NCI-H774 (cell line): ENCODE measurements around the gene LRMDA.
A peak's percentile ranks its signal among the peaks of the same experiment; 100 is the strongest.

ENCODE experiments used
- DNase-seq: peaks from one replicate; lab custom pipeline; 2025; lab: John Stamatoyannopoulos, UW

Gene LRMDA

DNA sequence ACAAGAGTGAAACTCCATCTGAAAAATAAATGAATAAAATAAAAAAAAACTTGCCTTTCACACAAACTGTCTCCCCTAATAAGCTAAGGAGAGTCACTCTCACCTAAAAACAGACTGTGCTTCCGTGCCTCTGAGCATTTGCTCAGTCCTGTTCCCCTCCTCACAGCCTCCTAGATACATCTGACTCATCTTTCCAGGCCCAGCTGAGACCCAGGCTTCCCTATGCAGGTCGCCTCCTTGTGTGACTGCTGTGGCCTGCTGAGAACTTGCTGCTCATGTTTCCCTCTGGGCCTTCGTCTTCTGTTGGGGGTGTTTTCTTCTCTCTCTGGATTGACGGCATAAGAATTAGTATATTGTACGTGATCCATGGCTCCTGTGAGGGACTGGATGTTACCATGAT lies 777.7 kb downstream of the LRMDA start:
- no peak for DNase-seq

DNA sequence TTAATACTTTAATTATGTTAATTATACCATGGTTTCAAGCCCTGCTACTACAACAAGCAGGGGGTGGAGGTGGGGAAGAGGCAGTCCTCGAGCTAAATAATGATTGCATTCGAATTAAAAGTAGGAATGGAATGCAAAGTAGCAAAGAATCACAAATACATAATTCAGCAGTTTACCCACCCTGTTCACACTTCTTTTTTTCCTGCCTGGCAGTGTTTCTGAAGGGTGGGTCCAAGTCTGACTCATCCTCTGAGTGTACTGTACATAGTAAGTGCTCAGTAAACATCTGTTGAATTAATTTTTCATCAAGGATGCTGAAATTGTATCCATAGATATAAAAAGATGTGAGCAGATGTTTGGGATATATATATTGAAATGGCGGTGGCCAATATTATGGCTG lies 778.8 kb downstream of the LRMDA start:
- DNase-seq, result no peak

DNA sequence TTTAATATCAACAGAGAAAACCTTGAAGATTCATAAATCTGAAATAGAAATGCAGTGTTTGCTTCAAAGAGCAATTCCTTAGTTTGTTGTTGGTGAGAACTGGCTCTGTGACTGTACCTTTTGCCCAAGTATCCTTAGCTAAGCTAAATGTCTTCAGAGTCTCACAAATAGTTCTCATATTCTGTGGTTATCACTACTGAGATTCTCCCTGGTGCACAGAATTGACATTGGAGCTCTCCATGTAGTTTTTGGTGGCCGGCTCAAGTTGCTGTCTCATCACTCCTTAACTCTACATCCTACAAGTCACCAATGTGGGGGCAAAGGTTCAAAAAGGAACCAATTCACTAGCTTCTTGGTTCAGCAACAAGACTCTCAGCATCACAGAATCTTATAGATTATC lies 780.3 kb downstream of the LRMDA start:
- no peak for DNase-seq

DNA sequence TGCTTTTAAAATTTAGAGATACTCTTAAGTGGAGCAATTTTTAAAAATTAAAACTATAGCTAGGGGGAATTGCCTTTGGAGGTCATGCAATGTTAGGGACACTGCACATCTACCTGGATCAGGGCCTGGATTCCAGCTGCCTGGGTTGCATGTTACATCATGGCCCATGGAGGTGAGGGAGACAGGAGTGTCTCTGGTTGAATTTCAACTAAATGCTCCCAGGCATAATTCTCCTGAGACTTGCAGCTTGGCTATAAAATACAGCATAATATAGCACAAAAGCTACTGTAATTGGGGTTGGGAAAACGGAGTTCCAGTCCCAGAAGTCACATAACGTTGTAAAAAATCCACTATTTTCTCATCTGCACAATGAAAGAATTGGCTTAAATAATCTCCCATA lies 782.5 kb downstream of the LRMDA start:
- DNase-seq, result no peak

DNA sequence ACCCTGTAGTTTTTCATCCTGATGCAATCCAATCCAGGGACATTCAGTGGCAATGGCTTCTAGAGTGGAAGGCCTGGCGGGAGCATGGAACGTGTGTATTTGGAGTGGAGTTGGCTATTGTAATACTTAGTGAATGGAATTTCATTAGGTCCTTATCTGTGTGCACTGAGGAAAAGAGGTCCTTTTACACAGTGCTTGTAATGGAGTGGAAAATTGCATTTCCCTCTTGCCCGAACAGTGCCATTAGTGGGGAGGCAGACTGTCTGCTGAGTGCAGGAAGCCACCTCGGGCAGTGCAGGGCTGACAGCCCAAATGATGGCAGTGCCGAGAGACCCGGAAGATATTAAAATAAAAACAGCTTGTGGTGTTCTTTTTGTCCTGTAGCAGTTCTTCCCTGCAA lies 786.6 kb downstream of the LRMDA start:
- DNase-seq, result no peak

DNA sequence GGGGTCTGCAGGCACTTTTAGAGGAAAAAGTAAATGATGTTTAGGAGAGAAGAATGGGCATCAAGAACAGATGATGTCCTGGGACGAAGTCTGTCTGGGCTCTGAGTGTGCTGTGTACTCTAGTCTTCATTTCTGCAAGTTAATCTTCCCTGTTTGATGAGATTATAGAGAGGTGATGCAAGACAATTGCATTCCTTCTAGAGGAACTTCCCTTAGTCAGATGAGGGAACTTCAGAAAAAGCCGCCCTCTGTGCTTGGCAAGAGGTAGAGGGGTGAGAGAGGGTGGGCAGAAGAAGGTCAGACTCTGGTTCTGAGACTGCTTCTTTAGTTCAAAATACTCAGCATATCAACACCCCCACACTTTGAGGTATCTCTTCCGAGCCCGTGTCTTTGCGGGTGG lies 797.9 kb downstream of the LRMDA start:
- DNase-seq, result no peak

DNA sequence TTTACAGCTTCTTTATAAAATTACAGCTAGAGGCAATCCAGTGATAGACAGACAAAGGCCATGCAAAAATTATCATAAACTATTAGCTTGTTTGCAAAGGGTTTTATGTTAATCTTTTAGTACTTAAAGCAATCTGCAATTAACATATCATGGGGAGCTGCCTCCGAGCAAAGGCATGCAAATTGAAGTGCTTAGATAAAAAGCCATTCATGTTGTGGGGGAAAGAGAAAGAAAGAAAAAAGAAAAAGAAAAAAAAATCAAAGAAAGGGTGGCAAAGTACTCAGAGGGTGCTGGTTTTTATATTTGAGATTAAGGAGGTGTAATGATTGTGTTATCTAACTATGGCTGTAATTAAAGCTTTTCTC lies 799.5 kb downstream of the LRMDA start:
- DNase-seq, result no peak

DNA sequence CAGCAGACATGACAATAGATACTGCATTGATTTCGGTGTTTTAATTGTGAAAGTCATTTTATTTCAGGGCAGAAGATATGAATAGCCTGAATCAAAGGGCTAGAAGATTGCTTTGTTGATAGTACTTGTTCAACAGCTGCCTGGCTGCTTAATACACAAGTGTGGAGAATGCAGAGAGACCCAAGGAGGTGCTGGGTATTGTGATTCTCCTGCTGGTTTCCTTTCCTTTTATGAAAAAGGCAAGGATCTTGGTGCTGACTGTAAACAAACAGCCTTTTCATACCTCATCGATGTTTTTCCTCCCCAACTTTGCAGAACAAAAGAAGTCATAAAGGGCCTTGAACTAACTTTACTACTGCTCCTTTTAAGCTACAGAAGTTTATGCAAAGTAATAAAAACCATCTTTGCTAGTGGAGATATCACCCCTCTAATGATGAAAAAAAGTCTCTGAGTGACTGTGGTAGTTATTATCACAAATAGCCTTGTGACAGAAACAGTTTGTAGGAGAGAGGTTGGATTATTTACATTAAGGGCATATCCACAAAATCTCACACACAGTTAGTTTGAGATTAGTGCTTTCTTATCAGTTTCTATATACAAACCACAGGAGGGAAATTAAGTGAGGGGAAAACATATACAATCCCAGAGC lies 800.0 kb downstream of the LRMDA start:
- DNase-seq, result no peak

DNA sequence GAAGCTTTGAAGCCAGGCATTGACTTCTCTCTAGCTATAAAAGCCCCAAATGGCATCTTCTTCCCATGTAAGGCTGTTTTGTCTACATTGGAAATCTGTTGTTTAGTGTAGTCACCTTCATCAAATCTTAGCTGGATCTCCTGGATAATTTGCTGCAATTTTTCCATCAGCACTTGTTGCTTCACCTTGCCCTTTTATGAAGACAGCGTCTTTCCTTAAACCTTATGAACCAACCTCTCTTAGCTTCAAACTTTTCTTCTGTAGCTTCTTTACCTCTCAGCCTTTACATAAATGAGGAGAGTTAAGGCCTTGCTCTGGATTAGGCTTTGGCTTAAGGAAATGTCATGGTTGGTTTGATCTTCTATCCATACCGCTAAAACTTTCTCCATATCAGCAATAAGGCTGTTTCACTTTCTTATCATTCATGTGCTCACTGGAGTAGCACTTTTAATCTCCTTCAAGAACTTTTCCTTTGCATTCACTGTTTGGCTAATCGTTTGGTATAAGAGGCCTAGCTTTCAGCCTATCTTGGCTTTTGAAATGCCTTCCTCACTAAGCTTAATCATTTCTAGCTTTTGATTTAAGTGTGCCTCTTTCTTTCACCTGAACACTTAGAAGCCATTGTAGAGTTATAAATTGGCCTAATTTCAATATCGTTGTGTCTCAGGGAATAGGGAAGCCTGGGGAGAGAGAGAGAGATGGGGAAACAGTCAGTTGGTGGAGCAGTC lies 803.2 kb downstream of the LRMDA start:
- DNase-seq, result no peak

DNA sequence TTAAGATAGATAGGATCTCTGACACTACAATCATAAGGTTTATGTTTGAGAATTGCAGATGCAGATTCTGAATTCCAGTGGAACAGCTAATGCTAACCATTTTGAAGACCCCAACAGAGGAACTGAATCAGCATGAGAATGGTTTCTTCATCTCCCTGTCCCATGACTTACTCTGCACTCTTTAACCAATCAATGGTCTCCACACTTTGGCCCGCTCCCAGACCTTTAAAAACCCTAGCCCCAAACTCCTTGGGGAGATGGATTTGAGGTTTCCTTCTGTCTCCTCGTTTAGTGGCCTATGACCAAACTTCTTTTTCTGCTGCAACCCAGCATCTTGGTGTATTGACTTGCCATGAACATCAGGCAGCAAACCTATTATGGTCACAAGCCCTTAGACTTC lies 804.9 kb downstream of the LRMDA start:
- no peak for DNase-seq

DNA sequence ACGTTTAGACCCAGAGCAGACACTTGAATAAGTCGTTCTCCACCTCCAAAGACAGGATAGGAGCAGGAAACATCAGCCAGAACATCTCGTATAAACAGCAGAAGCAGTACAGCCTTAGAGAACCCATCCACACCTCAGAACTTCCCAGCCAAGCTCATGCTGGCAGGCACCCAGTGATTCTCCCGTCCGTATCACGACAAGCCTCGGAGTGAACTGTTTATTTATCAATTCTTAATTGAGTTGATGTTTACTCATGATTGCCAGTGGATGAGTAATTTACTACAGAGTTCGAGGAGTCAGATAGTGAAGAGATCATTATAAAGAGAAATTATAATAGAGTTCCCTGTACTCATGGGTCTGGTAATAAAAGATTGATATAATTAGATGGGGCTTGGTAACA lies 811.5 kb downstream of the LRMDA start:
- no peak for DNase-seq

DNA sequence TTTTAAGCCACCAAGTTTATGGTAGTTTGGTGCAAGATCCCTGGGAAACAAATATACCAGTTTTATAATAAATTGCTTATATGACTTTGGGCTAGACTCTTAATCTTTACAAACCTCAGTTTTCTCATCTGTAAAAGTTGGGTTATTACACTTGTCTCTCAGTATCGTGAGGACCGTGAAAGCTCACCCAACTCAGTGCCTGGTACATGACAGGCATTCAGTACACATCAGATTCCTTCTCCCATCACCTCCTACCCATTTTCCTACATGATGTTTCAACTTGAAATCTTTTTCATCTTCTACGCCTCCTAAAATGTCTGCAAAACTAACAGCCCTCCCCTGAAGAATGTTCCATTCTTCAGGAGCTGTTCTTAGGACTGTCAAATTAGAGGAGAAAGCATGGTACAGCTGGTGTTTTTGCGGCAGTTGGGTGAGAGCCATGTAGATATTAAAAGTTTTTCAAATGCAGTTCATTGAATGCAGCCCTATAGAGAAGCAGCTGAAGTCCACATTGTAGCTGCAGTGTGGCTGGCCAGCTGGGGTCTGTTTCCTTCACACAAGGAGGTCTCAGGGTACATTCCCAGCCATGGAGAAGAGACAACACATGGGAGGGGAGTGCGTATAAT lies 812.8 kb downstream of the LRMDA start:
- DNase-seq, result no peak

DNA sequence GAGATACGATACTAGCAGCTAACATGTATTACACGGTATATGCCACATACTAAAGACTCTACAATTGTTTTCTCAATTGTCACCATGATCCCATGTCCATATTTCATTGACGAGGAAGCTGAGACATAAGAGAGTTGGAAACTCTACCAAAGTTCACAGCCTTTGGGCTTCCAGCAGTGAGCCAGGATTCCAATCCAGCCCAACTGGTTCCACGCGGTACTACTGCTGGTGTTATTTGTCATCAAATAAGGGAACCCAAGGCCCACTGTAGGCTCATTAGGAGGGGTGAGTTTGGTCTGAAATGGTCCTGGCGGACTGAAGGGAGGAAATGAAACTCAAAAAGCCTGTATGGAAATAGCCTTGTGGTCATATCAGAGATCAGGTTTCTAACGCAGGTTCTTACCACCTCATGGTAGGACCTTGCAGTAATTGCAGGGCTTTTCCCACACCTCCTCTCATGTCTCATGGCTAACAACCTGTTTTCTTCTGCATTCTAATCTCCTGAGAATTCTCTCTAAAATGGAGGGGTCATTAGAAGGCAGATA lies 814.6 kb downstream of the LRMDA start:
- no peak for DNase-seq

DNA sequence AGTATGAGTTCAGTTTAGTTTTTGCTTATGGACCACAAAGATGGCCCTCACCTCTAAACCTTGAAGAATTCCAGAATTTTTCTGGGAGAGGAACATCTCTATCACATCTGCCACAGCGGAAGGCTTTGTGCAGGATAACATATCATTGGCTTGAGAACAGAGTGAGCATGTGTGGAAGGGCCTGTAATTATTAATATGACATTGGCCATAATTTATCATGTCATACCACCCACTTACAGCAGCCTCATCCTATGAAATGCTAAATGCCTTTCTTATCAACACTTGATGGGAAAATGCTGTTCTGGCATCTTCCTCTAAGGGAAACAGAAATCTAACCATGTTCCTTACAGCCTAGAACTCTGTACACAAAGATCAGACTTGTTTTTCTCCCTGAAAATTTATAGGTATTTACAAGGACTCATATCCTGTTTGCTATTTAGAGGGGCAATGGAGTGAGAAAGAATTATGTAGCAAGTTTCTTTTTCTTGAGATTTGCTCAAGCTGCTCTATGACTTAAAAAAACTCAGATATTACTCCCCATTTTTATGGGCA lies 817.3 kb downstream of the LRMDA start:
- DNase-seq, result no peak

DNA sequence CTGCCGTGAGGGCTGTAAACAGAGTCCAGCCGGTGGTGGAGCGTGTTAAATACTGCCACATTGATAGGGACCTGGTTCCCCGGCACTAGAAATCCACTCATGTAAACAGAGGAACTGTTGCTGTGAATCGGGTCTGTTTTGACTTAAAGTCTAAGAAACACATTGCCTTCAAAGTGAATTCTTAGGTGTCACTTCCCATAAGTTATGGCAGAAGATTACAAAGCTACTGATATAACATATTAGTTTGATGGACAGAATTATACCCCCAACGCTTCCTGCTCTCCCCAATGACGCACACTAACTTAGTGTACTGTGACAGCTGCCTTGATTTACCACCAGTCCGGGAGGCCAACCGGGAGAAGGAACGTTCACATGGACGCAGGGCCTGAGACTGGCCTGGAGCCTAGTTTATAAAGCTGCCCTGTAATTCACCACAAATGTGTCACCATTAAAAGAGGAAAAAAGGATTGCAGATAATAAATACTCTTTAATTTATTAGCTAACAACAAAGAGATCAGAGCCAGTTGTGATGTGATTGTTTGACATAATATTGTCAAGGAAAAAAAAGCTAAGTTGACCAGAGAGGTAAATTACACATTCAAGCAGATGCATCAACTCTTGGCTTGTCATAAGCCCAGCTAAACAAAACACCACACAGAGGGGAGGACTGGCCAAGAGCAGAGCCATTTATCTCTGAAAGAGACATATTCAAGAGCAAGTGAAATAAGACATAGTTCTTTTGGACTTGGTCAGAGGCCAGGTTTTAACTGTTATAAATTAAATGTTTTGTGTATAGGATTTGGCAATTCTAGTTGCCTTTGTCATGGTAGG lies 820.6 kb downstream of the LRMDA start:
- DNase-seq, result peak; percentile 28

DNA sequence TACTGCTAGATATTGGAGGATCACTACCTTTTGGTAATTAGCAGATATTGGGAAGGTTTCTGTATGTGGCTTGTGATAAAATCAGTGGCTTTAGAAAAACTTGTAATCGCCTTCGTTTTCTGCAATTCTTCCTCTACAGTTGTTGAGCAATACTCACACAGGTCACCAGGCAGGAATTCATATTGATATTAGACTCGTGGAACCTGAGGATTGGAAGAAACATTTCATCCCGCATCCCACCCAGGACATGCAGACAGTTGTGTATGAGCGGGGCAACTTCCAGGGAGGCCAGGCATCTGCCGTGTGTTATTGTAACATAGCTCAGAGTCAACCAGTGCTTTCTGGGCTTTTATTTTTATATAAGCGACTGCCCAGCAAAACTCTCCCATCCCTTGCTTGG lies 821.3 kb downstream of the LRMDA start:
- no peak for DNase-seq

DNA sequence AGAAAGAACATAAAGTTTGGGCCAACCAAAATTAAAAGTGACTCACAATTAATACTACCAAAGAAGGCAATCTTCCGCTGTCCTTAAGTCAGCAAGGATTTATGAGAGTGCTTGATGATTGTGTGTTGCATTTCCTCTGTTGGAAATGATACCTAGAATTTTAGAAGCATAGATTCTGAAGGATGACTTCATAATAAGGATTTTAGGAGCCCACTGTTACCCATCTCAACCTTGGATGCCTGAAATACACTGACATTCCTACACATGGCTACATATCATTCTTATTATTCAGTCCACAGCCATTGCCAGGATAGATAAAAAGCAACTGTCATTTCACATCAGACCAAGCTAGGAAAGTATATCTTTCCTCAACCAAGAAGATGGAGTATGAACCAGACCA lies 823.8 kb downstream of the LRMDA start:
- DNase-seq, result no peak

DNA sequence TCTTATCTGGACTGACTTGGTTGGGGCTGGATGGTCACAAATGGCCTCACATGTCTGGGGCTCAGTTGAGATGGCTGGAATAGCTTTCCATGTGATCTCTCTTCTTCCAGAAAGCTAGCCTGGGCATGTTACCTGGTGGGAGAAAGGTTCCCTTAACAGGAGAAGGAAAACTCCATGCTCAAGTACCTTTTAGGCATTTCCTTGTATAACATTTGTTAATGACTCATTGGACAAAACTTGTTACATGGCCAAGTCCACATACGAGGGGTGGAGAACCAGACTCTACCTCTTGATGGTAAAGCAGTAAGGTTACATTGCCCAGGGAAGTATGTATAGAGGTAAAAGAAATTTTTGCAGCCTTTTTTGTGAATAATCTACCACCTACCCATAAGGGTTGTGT lies 826.4 kb downstream of the LRMDA start:
- DNase-seq, result no peak

DNA sequence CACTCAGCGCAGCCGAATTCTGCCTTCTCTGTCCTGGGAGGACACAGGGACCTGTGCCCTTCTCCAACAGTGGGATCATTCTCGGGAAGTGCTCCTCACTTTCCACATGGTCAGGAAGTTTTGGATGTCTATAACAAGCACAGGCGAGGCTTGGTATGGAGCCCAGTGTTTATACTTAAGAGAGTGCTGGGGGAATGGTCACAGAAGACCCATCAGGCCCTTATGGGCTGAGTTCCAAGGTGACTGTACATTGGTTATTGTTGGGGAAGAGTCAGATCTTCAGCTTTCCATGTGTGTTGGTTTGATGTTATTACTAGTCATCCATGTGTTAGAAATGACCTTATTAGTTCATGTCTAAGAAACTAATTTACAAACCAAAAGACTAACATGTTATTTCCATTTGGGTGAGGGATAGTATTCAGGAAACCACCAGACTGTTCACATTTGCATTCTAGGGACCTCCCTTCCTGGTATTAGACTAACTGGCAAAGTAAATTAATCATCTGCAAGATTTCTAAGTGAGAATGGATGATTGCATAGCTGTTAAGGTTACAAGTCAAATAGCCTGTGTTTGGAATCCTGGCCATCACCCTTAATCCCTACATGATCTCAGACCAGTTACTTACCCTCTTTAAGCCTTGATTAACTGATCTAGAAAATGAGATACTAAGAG lies 834.2 kb downstream of the LRMDA start:
- no peak for DNase-seq

DNA sequence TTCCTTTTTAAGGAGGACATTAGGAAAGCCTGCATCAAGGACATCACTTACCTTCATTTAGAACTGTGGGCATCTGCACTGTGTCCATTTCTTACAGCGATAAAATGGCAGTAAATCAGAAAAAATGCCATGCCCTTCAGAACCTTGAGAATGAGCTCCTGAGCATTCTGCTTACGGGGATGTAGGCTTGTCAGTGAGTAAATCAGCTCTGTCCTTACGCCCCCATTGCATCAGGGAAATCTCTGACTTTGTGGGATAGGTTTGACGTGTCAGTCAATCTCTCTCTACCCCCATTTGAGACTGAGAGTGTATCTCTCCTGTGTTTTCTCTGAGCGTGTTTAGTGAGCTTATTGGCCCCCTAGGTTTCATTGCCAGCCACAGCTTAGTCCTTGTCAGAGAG lies 837.1 kb downstream of the LRMDA start:
- DNase-seq, result no peak

DNA sequence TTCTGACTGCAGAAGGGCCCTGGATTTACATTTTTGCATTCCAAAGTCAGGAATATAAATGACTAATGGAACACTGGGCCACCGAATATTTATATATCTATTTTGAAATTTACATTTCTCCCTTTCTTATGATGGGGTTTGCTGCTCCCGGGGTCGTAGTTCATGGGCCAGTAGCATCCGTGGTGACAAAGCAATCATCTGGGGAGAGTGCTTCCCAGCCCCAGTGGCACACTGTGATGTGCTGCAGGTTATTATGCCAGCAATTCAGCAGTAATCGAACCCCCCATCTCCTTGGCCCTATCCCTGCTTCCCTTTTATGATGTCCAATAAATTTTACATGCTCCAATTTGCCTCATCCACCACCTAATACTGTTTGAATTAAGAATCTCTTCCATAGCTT lies 837.5 kb downstream of the LRMDA start:
- no peak for DNase-seq

DNA sequence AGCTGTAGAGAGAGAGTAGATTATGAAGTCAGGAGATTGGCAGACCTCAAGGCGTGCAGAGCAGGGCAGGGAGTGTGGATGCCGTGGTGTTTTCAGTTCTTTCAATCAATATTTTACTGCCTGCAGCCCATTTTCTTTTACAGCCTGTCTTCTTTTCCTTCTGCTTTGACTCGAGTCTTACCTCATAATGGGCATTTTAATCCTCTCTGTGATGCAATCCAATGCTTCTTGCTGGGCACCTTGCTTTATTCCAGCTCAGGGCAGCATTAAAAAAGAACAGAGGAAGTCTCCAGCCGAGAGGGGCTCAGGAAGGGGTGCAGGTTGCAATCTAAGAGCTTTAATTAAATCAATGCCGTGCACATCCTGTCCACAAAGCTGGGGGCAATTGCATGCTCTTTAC lies 839.0 kb downstream of the LRMDA start:
- no peak for DNase-seq
